ENCODE measurements around the gene PTPRN2. TPM values are rescaled to one million over a fixed set of nuclear protein-coding genes. Genes with fewer than 3 reads are reported as not detected.

Gene PTPRN2
- total RNA-seq, 1 donor: 0.09 TPM

GRCh38 chr7:157513162-157513621 is 1074.4 kb downstream of the PTPRN2 start:
- TF ChIP-seq CTCF (IDR thresholded peaks at IDR 0.05; ENCODE audit: insufficient read depth, low read length): no peak
- no peak for DNase-seq (ENCODE audit: low read depth)

GRCh38 chr7:157509226-157509625 is 1078.4 kb downstream of the PTPRN2 start:
- DNase-seq (ENCODE audit: low read depth): no peak
- TF ChIP-seq CTCF (IDR thresholded peaks at IDR 0.05; ENCODE audit: insufficient read depth, low read length): no peak
- H3K4me3 ChIP-seq (ENCODE audit: low read depth, low read length): no peak overlapping the region

More at GRCh38 chr7:157513162-157513621, 1074.4 kb downstream of the PTPRN2 start:
- no peak overlapping the region for H3K4me3 ChIP-seq (ENCODE audit: low read depth, low read length)

- no peak overlapping the region for H3K4me3 ChIP-seq (ENCODE audit: low read depth, low read length)
- TF ChIP-seq CTCF (IDR thresholded peaks at IDR 0.05; ENCODE audit: insufficient read depth, low read length): no peak
- DNase-seq (ENCODE audit: low read depth): no peak
These were observed 1079.1 kb downstream of the PTPRN2 start for GRCh38 chr7:157508477-157508881.

GRCh38 chr7:157507987-157508386 is 1079.6 kb downstream of the PTPRN2 start:
- DNase-seq (ENCODE audit: low read depth): no peak
- TF ChIP-seq CTCF (IDR thresholded peaks at IDR 0.05; ENCODE audit: insufficient read depth, low read length): no peak
- H3K4me3 ChIP-seq (ENCODE audit: low read depth, low read length): no peak overlapping the region

- TF ChIP-seq CTCF (IDR thresholded peaks at IDR 0.05; ENCODE audit: insufficient read depth, low read length): no peak
- H3K4me3 ChIP-seq (ENCODE audit: low read depth, low read length): no peak overlapping the region
- DNase-seq (ENCODE audit: low read depth): no peak
These were observed 1081.4 kb downstream of the PTPRN2 start for GRCh38 chr7:157506268-157506667.

GRCh38 chr7:157505646-157506045 is 1082.0 kb downstream of the PTPRN2 start:
- DNase-seq (ENCODE audit: low read depth): no peak
- no peak overlapping the region for H3K4me3 ChIP-seq (ENCODE audit: low read depth, low read length)
- no peak for TF ChIP-seq CTCF (IDR thresholded peaks at IDR 0.05; ENCODE audit: insufficient read depth, low read length)

GRCh38 chr7:157503229-157503628 is 1084.4 kb downstream of the PTPRN2 start:
- no peak for TF ChIP-seq CTCF (IDR thresholded peaks at IDR 0.05; ENCODE audit: insufficient read depth, low read length)
- no peak for DNase-seq (ENCODE audit: low read depth)

More at GRCh38 chr7:157503229-157503628, 1084.4 kb downstream of the PTPRN2 start:
- no peak overlapping the region for H3K4me3 ChIP-seq (ENCODE audit: low read depth, low read length)

Measured in fibroblast of the aortic adventitia (primary cell).